CD4-positive, alpha-beta T cell treated with Interleukin-15 for 4 hours (primary cell): ENCODE data around the gene MS4A6E.
A peak's percentile ranks its signal among the peaks of the same experiment; 100 is the strongest.
"Not testable (repeated sequence)": the region's sequence is repeated elsewhere in the genome, so short reads cannot be mapped to it uniquely, and the experiment has no call there.

Experiments used
- DNase-seq: peaks from one replicate; pipeline ENCODE4 v3.0.0-alpha.2; 2020; ENCODE audit warnings: low spot score

MS4A6E gene

DNA sequence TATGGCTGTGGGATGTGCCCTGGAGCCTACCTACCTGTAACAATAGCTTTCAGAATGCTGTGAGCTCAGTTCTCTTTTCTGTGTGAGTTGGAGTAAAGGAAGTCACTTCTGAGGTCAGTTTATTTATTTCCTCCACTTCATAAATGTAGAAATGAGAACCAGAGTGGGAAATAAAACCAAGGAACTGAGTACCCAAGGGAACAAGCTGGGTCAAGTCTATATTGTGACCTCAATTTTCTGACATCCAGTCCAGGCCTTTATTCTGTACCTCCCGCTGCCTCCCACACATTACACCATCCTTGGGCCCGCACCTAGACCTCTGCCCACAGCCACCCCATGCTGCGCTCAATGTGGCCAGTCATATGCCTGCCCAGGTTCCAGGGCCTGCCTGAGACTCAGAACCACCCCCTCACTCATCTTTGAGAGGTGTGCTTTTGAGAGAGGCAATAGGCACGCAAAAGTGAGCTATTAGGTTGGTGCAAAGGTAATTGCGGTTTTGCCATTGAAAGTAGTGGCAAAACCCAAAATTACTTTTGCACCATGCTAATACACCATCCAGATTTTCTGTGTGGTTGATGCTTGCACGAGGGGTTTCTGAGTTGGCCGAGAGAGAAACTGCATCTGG, 9.8 kb downstream of the MS4A6E start:
- no peak for DNase-seq

DNA sequence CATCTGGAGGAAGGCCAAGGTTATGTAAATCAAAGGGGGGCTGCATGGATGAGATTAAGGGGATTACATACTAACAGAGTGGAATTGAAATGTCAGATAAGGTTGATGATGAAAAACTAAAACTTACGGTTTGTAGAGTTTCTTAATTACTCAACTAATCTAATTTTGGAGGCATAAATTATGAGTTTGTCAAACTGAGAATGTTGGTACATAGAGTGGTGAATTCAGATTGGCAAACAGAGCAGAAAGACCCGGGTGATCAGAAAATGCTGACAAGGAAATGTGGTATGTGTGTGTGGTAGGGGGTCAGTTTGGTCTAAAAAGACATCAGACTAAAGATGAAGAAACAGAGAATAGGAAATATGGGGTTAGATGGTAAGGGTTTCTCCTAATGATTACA, 11.0 kb downstream of the MS4A6E start:
- no peak for DNase-seq

DNA sequence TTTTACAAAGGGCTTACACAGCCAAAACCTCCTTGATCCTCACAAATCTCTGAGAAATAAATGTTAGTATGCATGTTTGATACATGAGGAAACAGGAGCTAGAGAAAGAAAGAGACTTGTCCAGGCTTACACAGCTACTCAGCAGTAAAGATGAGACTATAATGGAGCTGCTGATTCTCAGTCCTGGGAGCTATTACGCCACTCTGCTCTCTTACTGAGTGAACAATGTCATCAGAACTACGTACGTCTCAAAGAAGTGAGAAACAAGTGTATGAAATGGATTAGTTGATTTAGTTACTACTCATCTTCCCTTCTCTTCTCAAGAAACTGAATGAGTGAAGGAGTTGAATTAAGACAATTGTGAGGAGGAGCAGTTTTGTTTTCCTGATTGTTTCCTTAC, 12.3 kb downstream of the MS4A6E start:
- DNase-seq = no peak

DNA sequence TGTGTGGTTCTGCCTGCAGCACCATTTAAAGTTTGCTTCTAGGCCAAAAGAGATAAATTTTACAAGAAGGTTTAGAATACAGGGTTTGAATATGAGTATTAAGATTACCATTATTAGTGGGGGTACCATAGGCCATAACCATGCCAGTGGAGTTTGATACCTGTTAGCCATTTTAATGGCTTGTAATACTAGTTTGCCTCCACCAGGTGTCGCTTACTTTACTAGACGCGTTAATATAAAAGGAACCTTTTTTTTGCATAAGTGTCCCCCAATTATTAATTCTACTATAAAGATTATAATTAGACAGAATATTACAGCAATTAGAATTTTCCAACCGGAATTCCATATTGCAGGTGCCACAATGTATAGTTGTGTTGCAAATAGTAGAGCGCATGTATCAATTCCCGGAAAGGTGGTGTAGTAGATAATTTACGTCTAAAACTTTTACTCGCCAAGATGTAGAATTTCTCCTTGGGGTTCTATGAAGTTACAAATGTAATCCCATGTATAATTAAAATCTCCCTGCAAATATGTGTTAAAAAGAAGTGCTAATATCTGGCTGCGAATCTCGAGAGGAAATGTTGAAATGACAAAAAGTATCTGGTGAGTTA, 16.1 kb downstream of the MS4A6E start:
- DNase-seq = peak; percentile 11

DNA sequence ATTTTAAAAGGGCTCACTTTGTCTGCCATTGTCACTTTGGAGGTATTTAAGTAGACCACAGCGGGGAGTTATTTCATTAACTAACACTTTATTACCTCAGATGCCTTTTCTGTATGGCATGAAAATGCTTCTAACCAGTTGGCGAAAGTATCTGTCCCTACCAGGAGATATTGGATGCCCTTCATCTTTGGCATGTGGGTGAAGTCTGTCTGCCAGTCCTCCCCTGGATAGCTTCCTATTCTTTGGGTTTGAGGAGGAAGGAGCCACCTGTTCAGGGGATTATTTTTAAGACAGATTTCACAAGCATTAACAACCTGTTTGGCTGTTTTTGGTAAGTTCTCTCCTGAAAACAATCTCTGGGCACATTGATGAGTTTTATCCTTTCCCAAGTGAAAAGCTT, 17.1 kb downstream of the MS4A6E start:
- DNase-seq = no peak

DNA sequence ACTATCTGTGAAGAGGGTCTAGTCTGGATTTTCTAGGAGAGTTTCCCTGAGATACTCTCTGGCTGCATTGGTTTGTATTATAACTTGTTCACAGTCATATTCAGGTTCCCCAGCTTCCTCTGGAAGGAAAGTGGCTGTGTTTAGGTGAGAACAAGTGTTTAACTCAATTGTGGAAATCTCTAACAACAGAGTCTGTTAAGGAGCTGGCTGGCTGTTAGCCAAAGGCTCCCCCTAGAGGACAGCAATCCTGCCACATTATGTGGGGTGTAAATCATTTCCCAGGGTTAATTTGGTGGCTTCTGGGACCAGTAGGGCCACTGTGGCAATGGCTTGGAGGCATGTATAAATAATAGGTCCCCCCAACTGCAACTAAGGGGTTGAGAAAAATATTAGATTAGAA, 18.4 kb downstream of the MS4A6E start:
- no peak for DNase-seq

DNA sequence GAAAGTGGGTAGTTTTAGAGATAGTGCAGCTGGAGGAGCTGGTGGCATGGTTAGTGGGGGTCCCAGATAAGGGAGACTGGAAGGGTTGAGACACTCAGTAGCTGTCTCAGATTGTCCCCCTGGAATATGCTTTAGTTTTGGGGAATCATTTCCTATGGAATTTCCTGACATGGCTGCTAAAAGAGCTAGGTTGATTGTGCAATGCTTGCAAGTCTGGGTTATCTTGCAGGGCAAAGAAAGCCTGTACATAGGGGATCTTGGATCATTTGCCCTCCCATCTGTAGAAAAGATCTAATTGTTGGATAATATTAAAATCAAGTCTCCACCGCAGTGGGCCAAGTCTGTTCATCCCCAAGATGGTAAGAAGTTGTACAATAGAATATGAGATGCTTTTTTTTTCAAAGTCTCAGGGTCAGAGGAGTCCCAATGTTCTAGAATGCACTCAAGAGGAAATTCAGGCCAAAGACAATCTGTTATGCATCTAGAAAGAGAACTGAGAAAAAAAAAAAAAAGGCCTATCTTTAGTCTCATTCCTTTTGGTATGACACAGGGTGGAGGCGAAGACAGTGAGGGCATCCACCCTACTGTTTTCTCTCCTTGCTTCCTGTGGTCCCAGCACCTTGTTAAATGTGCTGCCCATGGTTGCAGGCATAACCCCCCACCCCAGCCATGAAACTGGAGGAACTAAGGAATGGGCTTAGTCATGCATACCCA, 20.2 kb downstream of the MS4A6E start:
- DNase-seq = no peak

DNA sequence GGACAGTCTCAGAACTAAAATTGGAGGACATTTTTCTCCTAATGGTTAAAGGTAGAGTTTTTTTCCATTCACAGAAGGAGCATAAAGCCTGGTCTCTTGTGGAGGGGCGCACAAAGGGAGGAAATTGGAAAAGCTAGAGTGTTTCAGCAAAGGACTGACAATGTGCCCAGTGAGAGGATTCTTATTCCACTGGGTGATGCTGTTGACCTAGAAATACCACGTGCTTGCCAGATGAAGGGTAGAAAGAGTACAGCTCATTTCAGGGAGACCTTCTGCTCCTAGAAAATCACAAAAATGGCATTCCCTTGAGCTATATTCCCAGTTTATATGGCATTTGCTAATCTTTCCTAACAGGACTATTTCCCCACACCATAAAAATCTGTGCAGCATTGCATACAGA, 21.1 kb downstream of the MS4A6E start:
- DNase-seq = no peak

DNA sequence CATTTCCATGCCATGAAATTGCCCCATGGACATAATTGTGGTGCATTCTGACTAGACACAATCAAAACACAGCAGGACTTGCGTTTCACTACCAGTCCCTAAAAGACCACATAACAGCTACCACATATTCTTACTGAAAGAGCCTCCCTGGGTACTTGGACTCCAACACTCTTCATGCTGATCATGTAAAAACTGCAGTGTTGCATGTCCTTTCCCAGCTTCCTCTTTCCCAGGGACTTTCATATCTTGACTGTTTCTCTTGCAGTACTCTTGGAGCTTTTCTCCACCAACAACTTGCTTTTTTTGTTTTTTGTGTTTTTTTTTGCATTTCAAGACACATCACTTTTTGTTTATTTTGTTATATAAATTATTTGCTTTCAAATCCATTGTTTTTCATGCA, 22.9 kb downstream of the MS4A6E start:
- no peak for DNase-seq

DNA sequence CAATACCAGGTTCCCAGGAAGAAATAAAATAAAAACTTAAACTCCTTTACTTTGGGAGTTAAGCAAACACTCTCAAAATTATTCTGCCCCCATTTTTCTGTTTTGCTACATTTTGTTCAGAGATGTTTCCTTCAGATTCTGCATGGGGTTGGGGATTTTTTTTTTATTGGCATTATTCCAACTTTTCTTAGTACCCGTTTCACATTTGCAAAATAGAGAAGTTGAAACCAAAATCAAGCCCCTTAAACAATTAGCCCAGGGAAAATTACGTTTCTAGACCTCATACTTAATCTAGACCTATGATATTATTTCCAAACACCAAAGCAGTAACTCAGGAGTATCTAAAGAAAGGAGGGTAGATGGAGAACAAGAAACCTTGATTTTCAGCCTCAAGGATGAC, 30.7 kb downstream of the MS4A6E start:
- DNase-seq = no peak

DNA sequence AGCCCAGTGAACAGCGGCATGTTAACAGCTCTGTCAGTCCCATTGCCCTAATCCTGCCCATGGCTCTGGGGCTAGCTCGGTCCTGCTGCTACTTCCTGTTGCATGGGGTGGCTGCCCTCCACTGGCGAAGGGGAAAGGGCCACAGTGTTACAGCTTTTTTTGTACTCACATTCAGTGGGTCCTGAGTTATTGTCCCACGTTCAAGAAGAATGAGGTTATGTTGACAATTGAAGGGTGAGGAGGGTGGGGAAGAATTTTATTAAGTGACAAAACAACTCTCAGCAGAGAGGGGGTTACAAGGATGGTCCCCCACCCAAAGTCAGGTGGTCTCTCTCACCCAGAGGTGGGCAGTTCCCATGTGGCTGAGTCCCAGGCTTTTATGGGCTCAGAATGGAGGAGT, 33.6 kb downstream of the MS4A6E start:
- no peak for DNase-seq

DNA sequence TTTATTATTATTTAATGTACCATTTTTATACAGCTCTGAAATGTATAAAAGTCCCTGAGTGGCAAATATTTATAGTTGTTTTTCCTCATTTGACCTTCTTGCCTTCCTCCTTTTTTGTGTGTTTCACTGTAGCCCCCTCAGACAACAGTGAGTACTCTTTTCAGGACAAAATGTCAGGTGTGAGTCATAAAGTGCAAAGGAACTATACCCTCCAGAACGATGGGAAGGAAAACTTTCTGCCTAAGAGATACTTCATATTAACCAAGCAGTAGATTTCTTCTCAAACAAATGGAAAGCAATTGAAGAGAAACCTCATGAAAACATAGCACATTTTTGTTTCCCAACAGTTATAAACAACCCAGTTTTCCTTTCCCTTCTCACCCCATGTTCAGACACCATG, 35.2 kb downstream of the MS4A6E start:
- DNase-seq = no peak

DNA sequence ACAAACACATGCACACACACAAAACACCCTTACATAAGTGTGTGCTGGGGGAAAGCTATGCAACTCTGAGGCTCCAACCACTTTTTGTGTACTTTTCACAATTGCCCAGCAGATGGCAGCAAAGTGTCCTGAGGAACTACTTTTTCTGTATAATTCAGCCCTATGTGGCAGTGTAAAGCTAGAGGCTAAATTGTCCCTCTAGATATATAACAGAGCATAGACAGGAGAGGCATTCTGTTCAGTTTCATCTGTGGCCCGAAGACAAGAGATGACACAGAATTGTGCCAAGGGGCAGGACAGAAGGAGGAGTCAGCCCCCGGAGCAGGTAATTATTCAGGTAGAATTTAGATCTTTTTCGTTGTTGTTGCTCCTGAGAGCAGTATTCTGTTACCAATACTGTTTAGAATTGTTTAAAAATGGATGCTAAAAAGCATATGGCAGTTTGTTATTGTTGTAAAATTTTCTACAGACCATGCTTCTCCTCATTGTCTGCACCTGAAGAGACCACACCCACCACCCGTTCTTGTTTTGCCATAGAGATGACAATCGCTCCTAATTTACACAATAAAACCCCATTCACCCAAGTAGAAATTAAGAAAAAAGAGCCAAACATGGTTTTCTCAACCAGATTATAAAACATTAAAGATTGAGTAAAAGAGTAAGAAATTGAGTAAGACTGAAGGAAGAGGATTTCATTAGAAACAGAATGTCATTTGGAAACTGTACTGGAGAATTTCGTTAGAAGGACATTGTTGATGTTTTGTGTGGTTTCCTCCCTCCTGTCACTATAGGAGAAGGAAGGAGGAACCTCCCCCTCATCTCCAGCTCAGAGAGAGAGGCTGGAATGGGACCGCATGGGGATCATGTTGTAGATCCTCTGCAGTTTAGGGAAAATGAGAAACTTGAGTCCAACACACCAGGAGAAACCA, 36.8 kb downstream of the MS4A6E start:
- DNase-seq = peak; percentile 63

DNA sequence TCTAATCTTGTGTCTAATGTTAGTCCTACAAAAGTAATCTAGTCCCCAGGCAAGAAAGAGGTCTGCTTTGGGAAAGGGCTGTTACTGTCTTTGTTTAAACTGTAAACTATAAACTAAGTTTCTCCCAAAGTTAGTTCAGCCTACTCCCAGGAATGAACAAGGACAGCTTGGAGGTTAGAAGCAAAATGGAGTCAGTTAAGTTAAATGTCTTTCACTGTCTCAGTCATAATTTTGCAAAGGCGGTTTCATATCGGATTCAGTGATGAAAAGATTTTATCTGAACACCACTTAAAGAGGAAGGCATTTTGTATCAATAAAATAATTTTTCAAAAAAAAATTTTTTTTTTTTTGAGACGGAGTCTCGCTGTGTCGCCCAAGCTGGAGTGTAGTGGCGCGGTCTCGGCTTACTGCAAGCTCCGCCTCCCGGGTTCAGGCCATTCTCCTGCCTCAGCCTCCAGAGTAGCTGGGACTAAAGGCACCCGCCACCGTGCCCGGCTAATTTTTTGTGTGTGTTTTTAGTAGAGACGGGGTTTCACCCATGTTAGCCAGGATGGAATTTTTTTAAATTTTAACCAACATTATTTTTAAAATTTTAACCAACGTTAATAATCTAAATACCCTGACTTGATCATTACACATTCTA, 39.3 kb downstream of the MS4A6E start:
- DNase-seq = not testable (repeated sequence)

DNA sequence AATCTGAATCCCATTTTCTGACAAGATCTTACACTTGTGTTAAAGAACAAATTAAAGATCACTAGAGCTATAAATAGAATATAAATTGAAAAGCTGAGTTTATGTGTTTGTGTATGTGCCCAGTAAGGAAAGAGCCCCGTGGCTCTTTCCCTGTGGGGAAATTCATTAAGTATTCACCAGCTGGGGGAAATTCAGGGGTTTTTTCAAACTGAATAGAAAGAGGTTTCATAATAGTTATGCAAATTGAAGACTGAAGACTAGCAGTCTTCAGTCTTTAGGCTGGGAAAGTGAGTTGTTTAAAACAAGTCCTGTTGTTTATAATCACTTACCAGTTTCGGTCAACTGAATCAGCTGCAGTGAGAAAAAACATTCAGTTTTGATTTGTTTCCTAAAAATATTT, 40.0 kb downstream of the MS4A6E start:
- no peak for DNase-seq

DNA sequence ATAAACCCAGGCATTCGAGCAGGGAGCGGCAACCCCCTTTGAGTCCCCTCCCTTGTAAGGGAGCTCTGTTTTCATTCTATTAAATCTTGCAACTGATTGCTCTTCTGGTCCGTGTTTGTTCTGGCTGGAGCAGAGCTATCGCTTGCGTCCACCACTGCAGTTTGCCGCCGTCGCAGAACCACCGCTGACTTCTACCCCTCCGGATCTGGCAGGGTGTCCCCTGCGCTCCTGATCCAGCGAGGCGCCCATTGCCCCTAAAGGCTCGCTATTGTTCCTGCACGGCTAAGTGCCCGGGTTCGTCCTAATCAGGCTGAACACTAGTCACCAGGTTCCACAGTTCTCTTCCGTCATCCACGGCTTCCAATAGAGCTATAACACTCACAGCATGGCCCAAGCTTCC, 40.8 kb downstream of the MS4A6E start:
- DNase-seq = no peak

DNA sequence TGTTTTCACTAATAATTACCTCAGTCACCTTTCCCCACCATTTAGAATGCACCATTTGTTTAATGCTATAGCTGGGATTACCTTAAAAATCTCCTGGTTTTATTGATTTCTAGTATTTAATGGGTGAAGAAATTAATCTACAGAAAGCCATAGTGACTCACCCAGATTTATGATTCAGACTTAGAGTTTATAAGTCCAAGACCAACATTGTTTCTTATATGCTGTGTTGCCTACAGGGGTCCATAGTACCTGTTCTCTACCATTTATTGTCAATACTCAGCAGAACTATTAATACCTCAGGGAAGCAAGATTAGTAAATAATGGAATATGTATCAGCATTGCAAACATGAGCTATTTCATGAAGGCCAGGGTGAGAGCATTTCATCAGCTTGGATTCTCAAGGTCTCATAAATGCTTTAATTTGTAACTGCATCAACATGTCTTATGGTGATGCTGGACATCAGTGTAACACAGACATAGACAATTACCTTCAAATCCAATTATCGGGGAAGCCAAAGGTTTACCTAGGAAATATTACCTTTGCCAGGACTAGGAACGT, 43.3 kb downstream of the MS4A6E start:
- DNase-seq = no peak

DNA sequence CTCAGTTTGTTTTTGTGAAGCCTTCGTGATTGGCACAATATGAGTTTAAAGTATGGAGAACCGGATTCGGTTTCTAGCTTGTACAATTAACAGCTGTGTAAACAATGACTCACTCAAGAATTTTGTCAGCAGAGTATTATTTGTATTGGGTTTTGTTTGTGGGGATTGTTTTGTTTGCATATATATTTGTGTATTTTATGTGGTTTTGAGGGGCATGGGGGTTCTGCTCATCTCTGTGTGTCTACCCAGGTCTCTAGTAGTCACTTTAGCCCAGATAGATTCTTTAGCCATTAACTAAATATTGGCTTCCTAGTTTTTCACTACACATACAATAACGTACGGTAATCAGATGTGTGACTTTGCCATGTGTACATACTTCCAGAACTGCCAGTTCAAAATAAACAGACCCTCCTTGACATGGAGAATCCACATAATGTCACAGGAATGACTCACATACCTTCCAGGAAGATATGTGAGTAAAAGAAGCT, 43.8 kb downstream of the MS4A6E start:
- DNase-seq = no peak

DNA sequence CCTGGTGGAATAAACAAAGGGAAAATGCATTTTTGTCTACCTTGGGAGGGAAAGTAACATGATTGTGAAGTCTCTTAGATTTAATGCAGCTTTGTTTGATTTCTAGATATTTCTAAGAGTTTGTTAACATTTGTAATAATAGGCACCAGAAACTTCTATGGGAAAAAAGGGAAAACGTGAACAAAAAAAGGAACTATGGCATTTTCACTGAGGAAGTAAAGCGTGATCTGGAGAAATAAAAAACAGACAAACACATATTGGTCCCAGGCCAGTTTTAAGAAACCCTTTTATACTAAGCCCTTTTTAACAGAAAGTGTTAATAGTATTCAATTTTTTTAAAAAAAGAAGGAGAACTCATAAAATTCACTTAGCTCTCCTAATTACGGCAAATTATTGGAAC, 44.3 kb downstream of the MS4A6E start:
- DNase-seq = no peak

DNA sequence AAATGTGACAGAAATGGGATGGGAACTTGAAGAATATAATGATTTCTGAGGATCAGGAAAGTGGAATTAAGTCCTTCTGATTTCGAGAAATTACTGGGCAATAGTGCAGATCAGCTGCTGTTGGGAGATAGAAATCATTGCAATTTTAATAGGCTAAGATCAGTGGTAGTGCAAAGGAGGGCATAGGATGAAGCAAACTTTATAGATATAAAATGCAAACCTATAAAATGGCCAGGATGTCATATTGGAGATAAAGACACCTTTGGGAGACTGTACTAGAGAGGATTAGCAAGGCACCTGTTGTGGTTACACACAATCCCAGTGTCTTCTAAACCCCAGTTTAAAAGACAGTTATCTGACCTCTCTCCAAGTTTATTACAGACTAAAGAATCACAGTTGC, 44.8 kb downstream of the MS4A6E start:
- DNase-seq = no peak

DNA sequence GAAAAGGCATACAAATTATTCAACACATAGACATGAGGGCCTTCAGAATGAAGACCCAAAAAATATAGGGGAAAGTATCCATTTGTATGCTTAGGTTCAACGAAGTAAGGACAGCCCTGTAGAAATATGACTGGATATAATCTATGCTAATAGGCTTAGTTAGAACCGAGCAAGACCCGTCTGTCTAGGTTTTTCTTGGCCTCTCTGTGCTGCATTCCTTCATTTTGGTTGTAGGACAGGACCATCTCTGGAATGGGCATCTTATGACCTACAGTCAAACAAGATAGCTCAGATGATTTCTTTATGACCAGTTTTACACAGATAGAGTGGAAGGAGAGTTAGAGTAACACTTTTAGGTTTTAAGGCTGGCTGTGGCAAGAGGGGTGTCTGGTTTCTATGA, 45.7 kb downstream of the MS4A6E start:
- DNase-seq = no peak

DNA sequence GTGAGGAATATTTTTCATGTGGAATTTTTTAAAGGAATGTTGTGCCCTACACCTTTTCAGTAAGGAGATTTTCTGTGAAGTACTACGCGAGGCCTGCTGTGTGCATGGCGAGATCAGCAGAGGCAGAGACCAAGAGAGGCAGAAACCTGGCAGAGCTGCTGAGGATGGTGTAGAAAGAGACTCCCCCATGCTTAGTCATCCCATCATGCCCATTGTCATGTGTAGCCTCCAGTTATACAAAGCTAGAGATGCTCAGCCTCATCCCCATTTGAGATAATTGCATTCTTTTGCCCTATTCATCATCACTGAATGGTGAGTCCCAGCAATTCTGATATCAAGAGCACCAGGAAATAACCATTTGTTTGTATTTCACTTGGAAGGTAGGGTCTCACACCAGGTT, 48.3 kb downstream of the MS4A6E start:
- no peak for DNase-seq
